BLaER1 (cell line): ENCODE data around the gene MT1B.

ENCODE experiments used
- H3K27ac ChIP-seq: shearing (Covaris generic); formaldehyde crosslinking; 2 replicates; pipeline ENCODE4 v1.8.1; 2022
- H3K27me3 ChIP-seq: shearing (Covaris generic); formaldehyde crosslinking; 2 replicates; pipeline ENCODE4 v1.8.1; 2022
- H3K36me3 ChIP-seq: shearing (Covaris generic); formaldehyde crosslinking; 2 replicates; pipeline ENCODE4 v1.8.1; 2022
- H3K4me1 ChIP-seq: shearing (Covaris generic); formaldehyde crosslinking; 2 replicates; pipeline ENCODE4 v1.8.1; 2022
- H3K4me2 ChIP-seq: shearing (Covaris generic); formaldehyde crosslinking; 2 replicates; pipeline ENCODE4 v1.8.1; 2022
- H3K4me3 ChIP-seq: shearing (Covaris generic); formaldehyde crosslinking; 2 replicates; pipeline ENCODE4 v1.8.1; 2022
- H3K9ac ChIP-seq: shearing (Covaris generic); formaldehyde crosslinking; 2 replicates; pipeline ENCODE4 v1.8.1; 2022
- H3K9me3 ChIP-seq: shearing (Covaris generic); formaldehyde crosslinking; 2 replicates; pipeline ENCODE4 v1.8.1; 2022
- H4K20me1 ChIP-seq: shearing (Covaris generic); formaldehyde crosslinking; 2 replicates; pipeline ENCODE4 v1.8.1; 2022
- Cebpa-rat ChIP-seq: shearing (Covaris generic); IDR thresholded peaks from 2 replicates; pipeline ENCODE4 v1.8.1; 2022

MT1B gene

GRCh38 chr16:56684926-56685590 is 33.4 kb downstream of the MT1B start:
- peak overlapping the region; percentile 87 for H3K9ac ChIP-seq
- H3K4me1 ChIP-seq, result peaks cover 89% of the 10 kb centered on the region
- H4K20me1 ChIP-seq, result no peaks in the 10 kb centered on the region
- no peak for TF ChIP-seq Cebpa-rat
- H3K27ac ChIP-seq, result peak overlapping the region; percentile 82
- peaks cover 19% of the 10 kb centered on the region; the same call in 1 of the 2 replicates for H3K36me3 ChIP-seq
- H3K27me3 ChIP-seq, result no peaks in the 10 kb centered on the region
- H3K4me2 ChIP-seq, result peak overlapping the region; percentile 89
- H3K9me3 ChIP-seq, result peaks cover 10% of the 10 kb centered on the region; the same call in 1 of the 2 replicates
- H3K4me3 ChIP-seq, result peak overlapping the region; percentile 75

DNA sequence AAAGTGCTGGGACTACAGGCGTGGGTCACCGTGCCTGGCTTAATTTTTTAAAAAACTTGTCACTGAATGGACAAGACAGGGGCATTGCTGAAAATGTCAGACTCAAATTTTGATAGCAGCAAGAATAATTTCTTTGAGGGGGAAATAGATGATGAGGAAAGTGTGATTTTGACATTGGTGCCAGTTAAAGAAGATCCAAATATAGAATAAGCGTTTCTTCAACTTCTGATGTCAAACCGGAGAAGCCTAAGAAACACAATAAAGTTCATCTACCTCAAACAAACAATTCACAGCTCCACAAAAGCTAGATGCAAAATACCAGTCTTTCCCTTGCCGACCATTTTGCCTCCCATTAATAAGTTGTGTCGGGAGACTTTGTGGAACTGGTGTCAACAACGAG is 35.1 kb downstream of the MT1B start:
- Histone ChIP-seq H3K9ac (no peak overlapping the region), H3K4me1 (peaks cover 77% of the 10 kb centered on the region), H3K27me3 (no peaks in the 10 kb centered on the region), H4K20me1 (no peaks in the 10 kb centered on the region), H3K4me3 (no peak overlapping the region), H3K27ac (no peak overlapping the region), H3K9me3 (peaks cover 10% of the 10 kb centered on the region; the same call in 1 of the 2 replicates), H3K36me3 (peaks cover 19% of the 10 kb centered on the region; the same call in 1 of the 2 replicates), H3K4me2 (peak overlapping the region; percentile 89; the same call in 1 of the 2 replicates)
- TF ChIP-seq Cebpa-rat, result no peak

DNA sequence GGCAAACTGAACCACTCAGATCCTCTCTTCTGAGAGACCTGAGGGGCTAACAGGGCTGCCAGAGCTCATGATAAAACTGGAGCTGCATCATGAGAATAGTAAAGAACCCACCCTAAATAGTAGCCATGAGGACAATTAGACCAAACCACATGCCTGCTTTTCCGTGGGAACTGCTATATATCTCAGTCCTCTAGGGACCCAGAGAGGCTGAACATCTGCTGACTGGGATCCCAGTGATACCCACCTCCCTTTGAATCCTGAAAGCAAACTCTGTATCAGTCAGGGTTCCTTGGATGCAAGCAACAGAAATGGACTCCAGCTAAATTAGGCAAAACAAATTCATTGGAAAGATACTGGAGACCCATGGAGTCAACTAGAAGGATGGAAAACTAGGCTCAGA is 37.1 kb downstream of the MT1B start:
- peaks cover 15% of the 10 kb centered on the region; the same call in 1 of the 2 replicates for H3K36me3 ChIP-seq
- no peaks in the 10 kb centered on the region for H3K27me3 ChIP-seq
- H3K27ac ChIP-seq, result peak overlapping the region; percentile 44; the same call in 1 of the 2 replicates
- peak overlapping the region; percentile 76 for H3K4me2 ChIP-seq
- no peaks in the 10 kb centered on the region for H4K20me1 ChIP-seq
- no peak overlapping the region for H3K4me3 ChIP-seq
- TF ChIP-seq Cebpa-rat, result no peak
- H3K9me3 ChIP-seq, result peaks cover 10% of the 10 kb centered on the region; the same call in 1 of the 2 replicates
- H3K9ac ChIP-seq, result 0 out of 2 replicates have a peak overlapping the region, but pooled peaks have one; percentile 3
- H3K4me1 ChIP-seq, result peaks cover 61% of the 10 kb centered on the region

DNA sequence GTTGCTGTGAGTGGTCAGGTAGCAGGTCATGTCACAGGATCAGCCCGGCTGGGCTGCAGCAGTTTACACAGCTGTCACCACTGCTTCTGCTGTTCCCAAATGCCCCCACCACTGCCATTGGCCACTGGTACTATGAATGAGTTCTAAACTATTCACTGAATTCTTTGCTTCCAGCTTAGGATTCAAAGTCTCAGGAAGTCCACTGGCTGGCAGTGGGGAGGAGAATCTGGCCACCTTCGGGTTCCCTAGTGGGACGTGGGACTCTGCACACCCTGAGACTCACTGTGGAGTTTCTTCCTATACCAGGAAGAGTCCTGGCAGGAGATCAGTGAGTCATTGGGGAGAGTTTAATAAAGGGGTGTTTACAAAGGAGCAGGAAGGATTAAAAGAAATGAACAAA is 37.5 kb downstream of the MT1B start:
- H3K36me3 ChIP-seq, result peaks cover 14% of the 10 kb centered on the region; the same call in 1 of the 2 replicates
- peak overlapping the region; percentile 44; the same call in 1 of the 2 replicates for H3K27ac ChIP-seq
- peaks cover 57% of the 10 kb centered on the region for H3K4me1 ChIP-seq
- no peak overlapping the region for H3K9ac ChIP-seq
- peak overlapping the region; percentile 76 for H3K4me2 ChIP-seq
- H3K4me3 ChIP-seq, result no peak overlapping the region
- no peaks in the 10 kb centered on the region for H3K27me3 ChIP-seq
- no peaks in the 10 kb centered on the region for H4K20me1 ChIP-seq
- no peak for TF ChIP-seq Cebpa-rat
- H3K9me3 ChIP-seq, result peaks cover 10% of the 10 kb centered on the region; the same call in 1 of the 2 replicates

DNA sequence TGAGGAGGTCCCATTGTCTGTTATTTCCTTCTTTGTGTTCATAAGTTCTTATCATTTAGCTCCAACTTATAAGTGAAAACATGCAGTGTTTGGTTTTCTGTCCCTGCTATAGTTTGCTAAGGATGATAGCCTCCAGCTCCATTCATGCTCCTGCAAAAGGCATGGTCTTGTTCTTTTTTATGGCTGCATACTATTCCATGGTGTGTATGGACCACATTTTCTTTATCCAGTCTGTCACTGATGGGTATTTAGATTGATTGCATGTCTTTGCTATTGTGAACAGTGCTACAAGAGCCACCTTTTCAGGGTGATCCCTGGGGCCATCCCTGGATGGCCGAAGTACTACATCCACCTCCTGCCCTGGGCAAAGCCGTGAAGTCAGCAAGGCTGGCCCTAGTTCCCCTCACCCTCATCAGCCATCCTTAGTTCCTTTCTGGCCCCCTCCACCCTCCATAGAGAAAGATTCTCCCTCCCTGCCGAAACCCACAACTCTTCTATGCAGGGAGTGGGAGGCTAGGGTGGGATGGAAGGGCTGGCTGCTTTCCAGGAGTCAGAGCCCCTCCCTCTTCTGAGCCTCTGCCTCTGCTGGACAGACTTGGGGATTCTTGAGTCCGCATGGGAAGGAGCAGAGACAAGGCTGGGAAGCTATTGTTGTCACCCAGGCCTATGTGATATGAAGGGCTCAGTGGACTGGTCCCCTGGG is 38.9 kb downstream of the MT1B start:
- Histone ChIP-seq H3K4me2 (no peak overlapping the region), H3K9me3 (peaks cover 20% of the 10 kb centered on the region), H4K20me1 (no peaks in the 10 kb centered on the region), H3K27ac (no peak overlapping the region), H3K4me1 (peaks cover 43% of the 10 kb centered on the region), H3K4me3 (no peak overlapping the region), H3K36me3 (peaks cover 14% of the 10 kb centered on the region; the same call in 1 of the 2 replicates), H3K27me3 (no peaks in the 10 kb centered on the region), H3K9ac (no peak overlapping the region)
- TF ChIP-seq Cebpa-rat, result no peak

- no peak overlapping the region for H3K27ac ChIP-seq
- no peaks in the 10 kb centered on the region for H3K27me3 ChIP-seq
- H4K20me1 ChIP-seq, result no peaks in the 10 kb centered on the region
- H3K4me2 ChIP-seq, result no peak overlapping the region
- TF ChIP-seq Cebpa-rat, result no peak
- peaks cover 22% of the 10 kb centered on the region for H3K9me3 ChIP-seq
- no peak overlapping the region for H3K9ac ChIP-seq
- H3K4me1 ChIP-seq, result peaks cover 31% of the 10 kb centered on the region
- peaks cover 3% of the 10 kb centered on the region; the same call in 1 of the 2 replicates for H3K36me3 ChIP-seq
- no peak overlapping the region for H3K4me3 ChIP-seq
Observed at GRCh38 chr16:56691885-56692284, 40.2 kb downstream of the MT1B start.

- H3K36me3 ChIP-seq, result no peaks in the 10 kb centered on the region
- H3K27me3 ChIP-seq, result no peaks in the 10 kb centered on the region
- no peaks in the 10 kb centered on the region; the same call in 1 of the 2 replicates for H3K4me1 ChIP-seq
- H4K20me1 ChIP-seq, result no peaks in the 10 kb centered on the region
- no peak for TF ChIP-seq Cebpa-rat
- H3K9me3 ChIP-seq, result peaks cover 36% of the 10 kb centered on the region
- no peak overlapping the region for H3K4me3 ChIP-seq
- no peak overlapping the region for H3K27ac ChIP-seq
- no peak overlapping the region for H3K4me2 ChIP-seq
- H3K9ac ChIP-seq, result no peak overlapping the region
Observed at GRCh38 chr16:56695246-56695645, 43.6 kb downstream of the MT1B start.

DNA sequence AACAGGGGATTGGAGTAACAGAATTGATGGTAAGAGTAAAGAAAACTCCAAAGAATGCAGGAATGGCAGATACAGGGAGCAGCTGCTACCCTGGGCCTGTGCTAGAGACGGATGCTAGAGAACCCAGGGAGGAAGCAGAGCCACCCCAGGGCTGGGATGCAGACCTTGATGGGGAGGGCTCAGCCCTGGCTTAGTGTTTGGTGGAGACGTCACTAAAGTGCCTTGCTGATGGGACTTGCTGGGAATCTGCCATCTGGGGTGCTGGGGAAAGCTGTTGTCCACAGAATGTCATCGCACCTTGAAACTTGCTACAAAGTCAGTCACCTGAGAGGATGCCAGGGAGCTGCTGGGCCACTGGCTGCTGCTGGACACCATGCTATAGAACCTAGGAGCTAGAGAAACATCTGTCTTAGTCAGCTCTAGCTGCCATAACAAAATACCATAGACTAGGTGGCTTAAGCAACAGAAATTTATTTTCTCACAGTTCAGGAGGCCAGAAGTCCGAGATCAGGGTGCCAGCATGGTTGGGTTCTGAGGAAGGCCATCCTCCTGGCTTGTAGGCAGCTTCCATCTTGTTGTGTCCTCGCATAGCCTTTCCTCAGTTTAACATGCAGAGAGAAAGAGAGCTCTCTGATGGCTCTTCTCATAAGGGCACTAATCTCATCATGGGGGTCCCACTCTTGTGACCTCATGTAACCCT is 45.9 kb downstream of the MT1B start:
- Histone ChIP-seq H3K4me1 (peaks cover 8% of the 10 kb centered on the region), H3K4me3 (no peak overlapping the region), H4K20me1 (no peaks in the 10 kb centered on the region), H3K9ac (no peak overlapping the region), H3K4me2 (no peak overlapping the region), H3K27ac (no peak overlapping the region), H3K36me3 (no peaks in the 10 kb centered on the region), H3K27me3 (no peaks in the 10 kb centered on the region), H3K9me3 (peaks cover 36% of the 10 kb centered on the region)
- no peak for TF ChIP-seq Cebpa-rat

DNA sequence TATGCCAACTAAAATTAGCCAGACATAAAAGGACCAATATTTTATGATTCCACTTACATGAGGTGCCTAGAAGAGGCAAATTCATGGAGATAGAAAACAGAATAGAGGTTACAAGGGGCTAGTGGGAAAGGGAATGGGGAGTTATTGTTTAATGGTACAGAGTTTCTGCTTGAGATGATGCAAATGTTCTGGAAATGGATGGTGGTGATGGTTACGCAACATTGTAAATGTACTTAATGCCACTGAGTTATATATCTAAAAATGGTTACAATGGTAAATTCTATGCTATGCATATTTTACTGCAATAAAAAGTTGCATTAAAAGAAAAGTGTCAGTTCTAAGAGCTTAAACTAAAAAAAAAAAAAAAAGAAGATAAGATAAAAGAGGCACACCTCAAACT is 48.5 kb downstream of the MT1B start:
- no peaks in the 10 kb centered on the region for H4K20me1 ChIP-seq

More for the DNA sequence above, 48.5 kb downstream of the MT1B start:
- Histone ChIP-seq H3K4me3 (no peak overlapping the region), H3K27ac (no peak overlapping the region), H3K4me2 (no peak overlapping the region), H3K4me1 (peaks cover 8% of the 10 kb centered on the region), H3K9me3 (peaks cover 31% of the 10 kb centered on the region), H3K36me3 (no peaks in the 10 kb centered on the region), H3K9ac (no peak overlapping the region), H3K27me3 (no peaks in the 10 kb centered on the region)
- TF ChIP-seq Cebpa-rat, result peak; percentile 56; the same call in 1 of the 2 replicates
